ENCODE results near the gene KIAA0586. TPM values are rescaled to one million over a fixed set of nuclear protein-coding genes. Genes with fewer than 3 reads are reported as not detected.

KIAA0586 gene
- total and polyA plus RNA-seq, 2 of the 4 experiments (the other 2 are of a cell fraction), result 9.4 to 36.7 TPM

DNA sequence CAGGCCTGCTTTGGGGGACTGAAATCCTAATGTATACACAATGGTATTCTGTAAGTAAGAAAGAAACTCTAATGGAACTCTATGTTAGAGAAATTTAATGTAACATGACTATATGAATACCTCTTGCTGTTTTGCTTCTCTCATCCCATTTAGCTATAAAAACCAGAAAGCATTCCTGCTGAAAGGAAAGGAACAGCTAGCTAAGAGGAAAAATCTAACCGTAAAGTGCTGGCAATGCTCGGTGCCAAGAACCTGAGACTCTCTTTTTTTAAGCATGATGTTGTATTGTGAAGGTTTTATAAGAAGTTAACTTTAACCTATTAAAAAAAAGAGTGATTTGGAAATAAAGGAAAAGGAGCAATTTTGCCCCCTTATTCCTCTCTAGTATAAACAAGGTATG, 134.6 kb downstream of the KIAA0586 start:
- Histone ChIP-seq H3K9me3 (ENCODE audit: control insufficient read depth, insufficient read depth, low read length) (no peaks in the 10 kb centered on the region), H3K79me1 (ENCODE audit: low read depth in 1 of 2, low read length in 2 of 2) (no peaks in the 10 kb centered on the region), H3K4ac (ENCODE audit: low read depth, low read length) (no peak overlapping the region), H3K14ac (replicated peaks; ENCODE audit: low read depth, low read length) (no peak overlapping the region), H2BK120ac (ENCODE audit: low read depth, low read length) (no peak overlapping the region), H3K9ac (ENCODE audit: low read depth, low read length) (no peak overlapping the region), H3K56ac (ENCODE audit: extremely low read depth, insufficient read depth, low read length) (no peak overlapping the region), H2BK20ac (ENCODE audit: low read depth, low read length) (no peak overlapping the region), H4K20me1 (ENCODE audit: insufficient read depth, low read length) (no peaks in the 10 kb centered on the region), H3K4me1 (ENCODE audit: control insufficient read depth, insufficient read depth, low read length) (peaks cover 4% of the 10 kb centered on the region; the same call in 1 of the 2 replicates), H4K8ac (ENCODE audit: low read depth in 2 of 2, low read length in 2 of 2) (no peak overlapping the region), H2BK15ac (ENCODE audit: low read depth, low read length) (no peak overlapping the region), H2AK5ac (ENCODE audit: low read depth, low read length) (no peak overlapping the region), H3K9me1 (ENCODE audit: insufficient read depth, low read length) (peaks cover 3% of the 10 kb centered on the region; the same call in 1 of the 2 replicates), H3K18ac (ENCODE audit: low read depth, low read length) (no peak overlapping the region), H3K4me3 (ENCODE audit: insufficient read depth, low read depth, low read length) (no peak overlapping the region), H3K27ac (ENCODE audit: insufficient read depth, low read length) (no peak overlapping the region), H2AK9ac (replicated peaks; ENCODE audit: low read depth, low read length, poor library complexity) (no peak overlapping the region), H2BK5ac (ENCODE audit: low read depth, low read length, poor library complexity, severe bottlenecking) (no peak overlapping the region), H3K27me3 (ENCODE audit: control insufficient read depth, insufficient read depth, low read length) (peaks cover 2% of the 10 kb centered on the region), H4K5ac (ENCODE audit: low read depth, low read length) (no peak overlapping the region), H3K36me3 (ENCODE audit: control insufficient read depth, insufficient read depth, low read length) (no peaks in the 10 kb centered on the region), H3K4me2 (ENCODE audit: low read depth, low read length) (no peak overlapping the region), H3K23ac (ENCODE audit: low read depth, low read length) (no peak overlapping the region), H4K91ac (ENCODE audit: insufficient read depth, low read depth, low read length) (no peak overlapping the region), H2AFZ (replicated peaks; ENCODE audit: low read length, poor library complexity) (no peak overlapping the region)
- TF ChIP-seq CEBPB (IDR thresholded peaks at IDR 0.05; ENCODE audit: low read depth, low read length) (no peak), SMC3 (IDR thresholded peaks at IDR 0.05; ENCODE audit: low read depth, low read length) (no peak), RFX5 (IDR thresholded peaks at IDR 0.05; ENCODE audit: low read depth, low read length) (no peak), MXI1 (IDR thresholded peaks at IDR 0.05; ENCODE audit: borderline replicate concordance, low read depth, low read length) (no peak), CHD1 (IDR thresholded peaks at IDR 0.05; ENCODE audit: low read depth, low read length) (no peak), POLR2A (IDR thresholded peaks at IDR 0.05; ENCODE audit: low read depth, low read length) (no peak), BHLHE40 (IDR thresholded peaks at IDR 0.05; ENCODE audit: low read depth, low read length) (no peak), FOS (IDR thresholded peaks at IDR 0.05; ENCODE audit: low read depth, low read length) (no peak), RCOR1 (IDR thresholded peaks at IDR 0.05; ENCODE audit: insufficient replicate concordance, low read length) (no peak), RAD21 (IDR thresholded peaks at IDR 0.05; ENCODE audit: low read length) (no peak), MAFK (IDR thresholded peaks at IDR 0.05; ENCODE audit: low read depth, low read length) (no peak), USF2 (IDR thresholded peaks at IDR 0.05; ENCODE audit: low read depth, low read length) (no peak), MAZ (IDR thresholded peaks at IDR 0.05; ENCODE audit: borderline replicate concordance, low read depth, low read length) (no peak)
- TF ChIP-seq, protein P1, sequence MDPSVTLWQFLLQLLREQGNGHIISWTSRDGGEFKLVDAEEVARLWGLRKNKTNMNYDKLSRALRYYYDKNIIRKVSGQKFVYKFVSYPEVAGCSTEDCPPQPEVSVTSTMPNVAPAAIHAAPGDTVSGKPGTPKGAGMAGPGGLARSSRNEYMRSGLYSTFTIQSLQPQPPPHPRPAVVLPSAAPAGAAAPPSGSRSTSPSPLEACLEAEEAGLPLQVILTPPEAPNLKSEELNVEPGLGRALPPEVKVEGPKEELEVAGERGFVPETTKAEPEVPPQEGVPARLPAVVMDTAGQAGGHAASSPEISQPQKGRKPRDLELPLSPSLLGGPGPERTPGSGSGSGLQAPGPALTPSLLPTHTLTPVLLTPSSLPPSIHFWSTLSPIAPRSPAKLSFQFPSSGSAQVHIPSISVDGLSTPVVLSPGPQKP (IDR thresholded peaks at IDR 0.05; ENCODE audit: borderline replicate concordance, low read depth, low read length), result no peak
- TF ChIP-seq, protein P2, sequence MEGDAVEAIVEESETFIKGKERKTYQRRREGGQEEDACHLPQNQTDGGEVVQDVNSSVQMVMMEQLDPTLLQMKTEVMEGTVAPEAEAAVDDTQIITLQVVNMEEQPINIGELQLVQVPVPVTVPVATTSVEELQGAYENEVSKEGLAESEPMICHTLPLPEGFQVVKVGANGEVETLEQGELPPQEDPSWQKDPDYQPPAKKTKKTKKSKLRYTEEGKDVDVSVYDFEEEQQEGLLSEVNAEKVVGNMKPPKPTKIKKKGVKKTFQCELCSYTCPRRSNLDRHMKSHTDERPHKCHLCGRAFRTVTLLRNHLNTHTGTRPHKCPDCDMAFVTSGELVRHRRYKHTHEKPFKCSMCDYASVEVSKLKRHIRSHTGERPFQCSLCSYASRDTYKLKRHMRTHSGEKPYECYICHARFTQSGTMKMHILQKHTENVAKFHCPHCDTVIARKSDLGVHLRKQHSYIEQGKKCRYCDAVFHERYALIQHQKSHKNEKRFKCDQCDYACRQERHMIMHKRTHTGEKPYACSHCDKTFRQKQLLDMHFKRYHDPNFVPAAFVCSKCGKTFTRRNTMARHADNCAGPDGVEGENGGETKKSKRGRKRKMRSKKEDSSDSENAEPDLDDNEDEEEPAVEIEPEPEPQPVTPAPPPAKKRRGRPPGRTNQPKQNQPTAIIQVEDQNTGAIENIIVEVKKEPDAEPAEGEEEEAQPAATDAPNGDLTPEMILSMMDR (conservative IDR thresholded peaks at IDR 0.05; ENCODE audit: low read depth, low read length), result no peak
- no CpG with 5 or more reads among the region's 2 CpGs for WGBS, 2 experiments (ENCODE audit: extremely low coverage in 2 of 2, insufficient read length in 1 of 2)
- intact Hi-C loops (cut with micrococcal nuclease) (no loop called here), in situ Hi-C loops (cut with MboI; ENCODE audit: low sequenced_read_pairs) (no loop called here), dilution Hi-C loops (cut with HindIII; ENCODE audit: low sequenced_read_pairs, unreplicated experiment) (no loop called here)
- no TSS peak for BruUV-seq (replicated peaks)
- POLR2A ChIA-PET (ENCODE audit: unreplicated experiment), result no interaction called here
- ATAC-seq (ENCODE audit: low read depth) (no peak), DNase-seq (no peak)
- CTCF ChIA-PET, result no interaction called here

Data from IMR-90 (cell line).